Measurements from ENCODE around the gene ERBB4. TPM values are rescaled to one million over a fixed set of nuclear protein-coding genes. Genes with fewer than 3 reads are reported as not detected.

ERBB4 gene
- total and polyA plus RNA-seq, 2 of the 8 experiments (the other 6 are each of a cell fraction or from before 2014, with no cell fraction given): 0.34 to 1.3 TPM

DNA sequence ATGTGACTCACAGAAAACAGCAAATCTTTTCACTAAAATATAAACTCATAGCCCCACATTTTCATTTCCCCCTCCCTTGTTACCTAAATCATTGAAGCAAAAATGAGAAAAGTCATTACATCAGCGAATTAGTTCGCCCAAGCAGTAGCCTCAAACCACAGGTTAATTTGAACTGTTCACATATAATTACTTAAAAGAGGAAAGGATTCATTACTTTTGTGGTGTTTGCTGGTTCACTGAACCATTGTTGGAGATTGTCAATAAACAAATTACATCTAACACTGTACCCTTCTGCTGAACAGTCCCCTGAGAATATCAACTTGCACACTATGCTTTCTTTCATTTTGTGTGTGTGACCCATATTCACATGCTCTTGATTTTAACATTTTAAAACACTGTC lies 238.7 kb downstream of the ERBB4 start (continued):
- TF ChIP-seq SUZ12 (IDR thresholded peaks at IDR 0.05; ENCODE audit: low read length) (no peak), JUND (IDR thresholded peaks at IDR 0.05; ENCODE audit: low read length) (no peak)
